ENCODE data around the gene C1QTNF2.

Gene C1QTNF2

DNA sequence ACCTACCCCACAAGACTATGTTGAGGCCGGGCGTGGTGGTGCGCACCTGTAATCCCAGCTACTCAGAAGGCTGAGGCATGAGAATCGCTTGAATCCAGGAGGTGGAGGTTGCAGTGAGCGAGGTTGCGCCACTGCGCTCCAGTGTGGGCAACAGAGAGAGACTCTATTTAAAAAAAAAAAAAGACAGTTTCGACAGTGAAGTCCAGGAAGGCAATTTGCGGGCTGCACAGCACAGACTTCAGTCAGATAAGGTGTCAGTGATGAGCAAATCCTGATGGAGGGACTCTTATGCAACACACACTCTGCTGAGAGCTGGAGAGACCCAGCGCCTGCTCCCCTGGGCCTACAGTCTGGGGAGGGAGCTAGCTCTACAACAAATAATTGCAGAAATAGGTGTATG lies 72.2 kb downstream of the C1QTNF2 start:
- no peak for DNase-seq

DNA sequence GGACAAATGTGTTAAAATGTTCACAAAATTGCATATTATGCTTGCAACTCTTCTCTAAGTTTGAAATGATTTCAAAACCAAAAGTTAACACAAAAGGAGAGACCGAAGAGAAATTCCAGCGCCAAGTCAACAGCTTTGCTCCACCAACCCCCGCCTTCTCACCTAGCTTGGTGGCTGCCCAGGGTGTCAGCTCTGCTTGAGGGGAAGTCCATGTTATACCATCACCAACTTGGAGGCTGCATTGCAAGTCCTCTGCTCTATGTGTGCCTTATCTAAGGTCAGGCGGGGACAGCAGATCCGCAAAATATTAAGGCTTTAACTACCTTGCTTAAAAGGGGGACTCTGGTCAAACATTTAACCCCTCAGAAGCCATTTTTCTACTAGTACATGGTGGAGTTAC lies 72.7 kb downstream of the C1QTNF2 start:
- no peak for DNase-seq

All from fibroblast of skin of back (primary cell).